HEK293T (cell line): ENCODE results near the gene ARMH4.

Experiments
- CTCF ChIA-PET: fragments of 350-600 bp; formaldehyde crosslinking; extraction: SDS; loops from one replicate; lab custom pipeline; 2021; ENCODE audit warnings: antibody characterized with exemption, inconsistent platforms; lab: Yijun Ruan, JAX
- POLR2A ChIA-PET: fragments of 350-600 bp; formaldehyde crosslinking; extraction: SDS; loops from one replicate; lab custom pipeline; 2020; ENCODE audit warnings: antibody characterized with exemption, inconsistent platforms; lab: Yijun Ruan, JAX
- DNase-seq: peaks from one replicate; pipeline ENCODE4 v3.0.0; 2012; ENCODE audit warnings: mixed read lengths; ENCODE audit errors: extremely low spot score
- ARNT ChIP-seq: fragments of 450-650 bp; IDR thresholded peaks from 2 replicates; pipeline ENCODE4 v1.6.1; 2017; ENCODE audit warnings: mild to moderate bottlenecking
- BHLHE40 ChIP-seq: fragments of 450-650 bp; IDR thresholded peaks from 2 replicates; pipeline ENCODE4 v1.6.1; 2016; ENCODE audit warnings: mild to moderate bottlenecking, moderate library complexity, borderline replicate concordance
- CTBP1 ChIP-seq: fragments of 450-650 bp; IDR thresholded peaks from 2 replicates; pipeline ENCODE4 v1.6.1; 2016; ENCODE audit warnings: borderline replicate concordance
- ELF4 ChIP-seq: fragments of 450-650 bp; IDR thresholded peaks from 2 replicates; pipeline ENCODE4 v1.6.1; 2017; ENCODE audit warnings: antibody characterized with exemption
- FOXA1 ChIP-seq: fragments of 450-650 bp; IDR thresholded peaks from 2 replicates; pipeline ENCODE4 v1.6.1; 2016; ENCODE audit warnings: mild to moderate bottlenecking
- FOXK2 ChIP-seq: fragments of 450-650 bp; IDR thresholded peaks from 2 replicates; pipeline ENCODE4 v1.6.1; 2016; ENCODE audit warnings: mild to moderate bottlenecking
- FOXM1 ChIP-seq: fragments of 450-650 bp; IDR thresholded peaks from 2 replicates; pipeline ENCODE4 v1.6.1; 2017; ENCODE audit warnings: mild to moderate bottlenecking, borderline replicate concordance
- HDGF ChIP-seq: fragments of 450-650 bp; IDR thresholded peaks from 2 replicates; pipeline ENCODE4 v1.6.1; 2017; ENCODE audit warnings: antibody characterized with exemption, borderline replicate concordance
- L3MBTL2 ChIP-seq: fragments of 450-650 bp; conservative IDR thresholded peaks from 2 replicates; pipeline ENCODE4 v1.6.1; 2016; ENCODE audit warnings: mild to moderate bottlenecking
- LEF1 ChIP-seq: fragments of 450-650 bp; IDR thresholded peaks from 2 replicates; pipeline ENCODE4 v1.6.1; 2017; ENCODE audit warnings: mild to moderate bottlenecking, borderline replicate concordance
- NFRKB ChIP-seq: fragments of 450-650 bp; IDR thresholded peaks from 2 replicates; pipeline ENCODE4 v1.6.1; 2016; ENCODE audit warnings: mild to moderate bottlenecking, moderate library complexity
- SP1 ChIP-seq: fragments of 450-650 bp; IDR thresholded peaks from 2 replicates; pipeline ENCODE4 v1.6.1; 2017
- SUZ12 ChIP-seq: fragments of 450-650 bp; IDR thresholded peaks from 2 replicates; pipeline ENCODE4 v1.6.1; 2016; ENCODE audit warnings: mild to moderate bottlenecking
- TARDBP ChIP-seq: fragments of 450-650 bp; IDR thresholded peaks from 2 replicates; pipeline ENCODE4 v1.6.1; 2016
- ZNF384 ChIP-seq: fragments of 450-650 bp; IDR thresholded peaks from 2 replicates; pipeline ENCODE4 v1.6.1; 2016
- TF ChIP-seq, protein P1 (sequence below): fragments of 450-650 bp; IDR thresholded peaks from 2 replicates; pipeline ENCODE4 v1.6.1; 2016

Gene ARMH4

DNA sequence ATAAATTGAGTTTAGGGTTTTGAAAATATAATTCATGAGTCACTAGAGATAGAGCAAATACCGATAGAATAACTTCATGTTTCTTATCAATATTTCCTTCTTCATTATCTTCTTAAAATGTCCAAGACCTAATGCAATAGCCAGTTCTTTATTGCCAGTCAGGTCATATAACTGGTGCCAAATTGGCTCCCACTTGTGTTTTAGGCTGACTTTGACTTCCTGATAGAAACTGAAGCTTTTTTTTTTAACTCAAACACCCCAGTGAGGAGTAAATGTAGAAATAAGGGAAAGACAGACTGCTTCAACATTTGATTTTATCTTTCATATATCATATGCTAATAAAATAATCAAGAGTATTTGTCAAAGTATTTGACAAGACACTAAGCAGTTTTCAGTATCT, 80.7 kb downstream of the ARMH4 start:
- ChIA-PET POLR2A (no interaction called here), CTCF (no interaction called here)
- TF ChIP-seq LEF1 (no peak), ARNT (no peak), CTBP1 (no peak), FOXM1 (no peak)
- TF ChIP-seq, protein P1, sequence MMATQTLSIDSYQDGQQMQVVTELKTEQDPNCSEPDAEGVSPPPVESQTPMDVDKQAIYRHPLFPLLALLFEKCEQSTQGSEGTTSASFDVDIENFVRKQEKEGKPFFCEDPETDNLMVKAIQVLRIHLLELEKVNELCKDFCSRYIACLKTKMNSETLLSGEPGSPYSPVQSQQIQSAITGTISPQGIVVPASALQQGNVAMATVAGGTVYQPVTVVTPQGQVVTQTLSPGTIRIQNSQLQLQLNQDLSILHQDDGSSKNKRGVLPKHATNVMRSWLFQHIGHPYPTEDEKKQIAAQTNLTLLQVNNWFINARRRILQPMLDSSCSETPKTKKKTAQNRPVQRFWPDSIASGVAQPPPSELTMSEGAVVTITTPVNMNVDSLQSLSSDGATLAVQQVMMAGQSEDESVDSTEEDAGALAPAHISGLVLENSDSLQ: no peak
- no peak for DNase-seq

DNA sequence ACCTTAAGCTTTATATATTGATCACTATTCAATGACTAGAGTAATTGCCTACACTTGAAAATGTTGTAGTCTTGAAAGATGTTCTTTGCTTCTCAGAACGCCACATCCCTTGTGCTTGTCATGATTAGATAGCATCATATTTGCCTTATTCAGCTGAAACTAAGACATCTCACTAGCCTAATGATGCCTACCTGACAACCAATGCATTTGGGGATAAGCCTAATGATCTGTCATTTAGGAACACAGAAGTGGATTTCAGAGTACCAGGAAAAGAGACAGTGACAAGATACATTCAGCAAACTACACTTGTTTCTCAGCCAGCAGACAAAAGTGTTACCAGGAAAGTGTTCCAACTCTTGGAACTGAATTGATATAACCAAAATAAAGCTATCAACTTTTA, 83.7 kb downstream of the ARMH4 start:
- DNase-seq: no peak
- CTCF ChIA-PET: no interaction called here
- POLR2A ChIA-PET: no interaction called here
- TF ChIP-seq SUZ12 (no peak), FOXK2 (no peak), FOXM1 (no peak), HDGF (no peak), TARDBP (no peak), ARNT (no peak), ZNF384 (no peak)
- TF ChIP-seq, protein P1: no peak

DNA sequence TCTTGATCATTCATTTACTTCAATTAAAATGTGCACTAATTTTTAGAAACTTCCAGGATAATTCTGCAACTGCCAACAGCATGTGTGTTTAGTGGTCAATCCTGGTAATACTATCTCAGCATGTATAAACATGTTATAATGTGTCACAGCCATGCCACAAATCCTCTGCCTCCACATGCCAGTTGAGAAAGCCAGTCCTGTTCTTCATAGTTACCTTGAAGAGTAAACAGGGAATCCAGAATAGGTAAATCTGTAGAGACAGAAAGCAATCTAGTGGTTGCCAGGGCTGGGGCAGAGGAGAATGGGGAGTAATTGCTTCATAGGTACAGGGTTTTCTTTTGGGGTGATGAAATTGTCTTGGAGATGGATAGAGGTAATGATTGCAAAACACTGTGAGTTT, 85.9 kb downstream of the ARMH4 start:
- ChIA-PET POLR2A (no interaction called here), CTCF (no interaction called here)
- no peak for TF ChIP-seq ELF4
- no peak for TF ChIP-seq CTBP1
- TF ChIP-seq SP1: no peak
- no peak for TF ChIP-seq LEF1
- no peak for DNase-seq

DNA sequence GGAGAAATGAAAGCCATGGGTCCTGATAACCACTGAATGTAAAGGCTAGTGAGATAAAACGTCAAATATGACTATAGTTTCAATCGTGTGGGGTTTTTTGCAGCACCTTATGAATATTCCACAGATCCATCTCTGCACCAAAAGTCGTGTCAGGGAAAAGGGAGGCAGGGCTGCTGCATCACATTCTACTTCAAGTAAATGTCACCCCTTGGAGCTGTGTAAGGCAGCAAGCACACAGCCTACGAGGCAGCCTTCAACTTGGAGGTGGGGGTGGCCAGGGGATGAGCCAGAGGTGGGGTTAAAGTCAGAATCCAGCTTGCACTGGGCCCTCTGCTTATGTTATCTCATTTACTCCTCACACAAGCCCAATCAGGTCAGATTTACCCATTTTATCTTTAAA, 90.4 kb downstream of the ARMH4 start:
- CTCF ChIA-PET: interaction anchor here (0.7 kb wide), 1 partner anchor 10 kb away, joined by 4 read pairs; no protein-coding TSS in a partner anchor
- POLR2A ChIA-PET: interaction anchor here (0.6 kb wide), 1 partner anchor 200 kb away, joined by 3 read pairs; no protein-coding TSS in a partner anchor
- DNase-seq: no peak
- no peak for TF ChIP-seq FOXA1

DNA sequence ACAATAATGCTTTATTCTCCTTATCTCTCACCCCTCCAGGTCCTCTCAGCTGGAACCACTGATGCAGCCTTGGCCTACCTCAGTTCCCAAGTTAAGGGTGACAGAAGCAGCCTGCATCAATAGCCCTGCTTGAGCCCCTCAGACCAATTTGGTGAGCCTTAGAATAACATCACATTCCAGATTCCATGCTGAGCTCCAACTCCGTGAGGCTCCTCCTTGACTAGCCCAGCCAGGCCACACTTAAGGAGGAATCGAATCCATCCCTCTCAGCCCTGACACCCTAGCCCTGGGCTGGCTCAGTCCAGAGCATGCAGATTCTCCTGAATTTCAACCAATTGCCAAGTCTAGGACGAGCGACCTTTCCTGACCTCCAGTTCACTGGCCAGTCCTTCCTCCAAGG, 91.1 kb downstream of the ARMH4 start:
- CTCF ChIA-PET: no interaction called here
- POLR2A ChIA-PET: interaction anchor here (0.6 kb wide), 1 partner anchor 199 kb away, joined by 3 read pairs; no protein-coding TSS in a partner anchor
- DNase-seq: no peak
- TF ChIP-seq FOXA1 (no peak), FOXM1 (no peak), SUZ12 (no peak), LEF1 (no peak), SP1 (no peak), FOXK2 (no peak), NFRKB (no peak), TARDBP (no peak), ZNF384 (no peak), ELF4 (no peak), CTBP1 (no peak), BHLHE40 (no peak), L3MBTL2 (no peak)
- TF ChIP-seq, protein P1: no peak

DNA sequence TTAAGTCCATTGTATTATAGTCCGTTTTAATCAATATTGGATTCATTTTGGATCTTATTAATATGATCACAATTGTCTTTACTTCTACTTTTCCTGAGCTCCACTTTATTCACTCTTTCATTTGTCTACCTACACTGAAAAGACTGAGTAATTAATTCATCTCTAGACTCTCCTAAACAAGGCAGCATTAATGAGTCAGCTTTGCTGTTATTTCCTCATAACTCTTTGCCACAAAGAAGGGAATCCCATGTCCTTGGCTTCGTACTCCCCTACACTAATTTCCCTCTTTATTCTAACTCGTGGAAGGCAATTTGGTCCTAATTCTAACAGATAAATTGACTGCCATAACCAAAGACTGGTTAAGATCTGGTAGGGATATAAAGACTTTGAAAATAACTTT, 91.9 kb downstream of the ARMH4 start:
- TF ChIP-seq SP1: no peak
- no peak for TF ChIP-seq ARNT
- TF ChIP-seq, protein P1: no peak
- no peak for TF ChIP-seq BHLHE40
- no peak for TF ChIP-seq ZNF384
- TF ChIP-seq FOXA1: no peak
- DNase-seq: no peak
- ChIA-PET POLR2A (no interaction called here), CTCF (no interaction called here)

DNA sequence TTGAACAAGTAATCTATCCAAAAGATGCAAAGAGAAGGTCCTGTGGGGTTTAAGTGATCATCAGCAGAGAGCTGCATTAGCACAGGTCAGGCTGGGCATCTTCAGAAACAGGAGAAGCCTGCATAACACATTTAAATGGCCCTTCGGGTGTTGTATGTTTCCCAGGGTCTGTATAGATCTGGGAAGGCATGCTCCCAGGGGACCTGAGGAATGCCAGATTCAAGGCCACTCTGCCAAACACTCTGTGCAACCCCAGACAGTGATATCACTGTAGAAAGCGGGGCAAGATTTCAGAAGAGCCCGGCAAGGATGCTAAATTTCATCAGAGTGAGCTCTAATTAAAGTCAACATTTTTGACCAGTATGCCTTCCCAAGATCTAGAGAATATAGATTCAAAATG, 92.9 kb downstream of the ARMH4 start:
- CTCF ChIA-PET: no interaction called here
- TF ChIP-seq L3MBTL2: no peak
- no peak for TF ChIP-seq BHLHE40
- no peak for TF ChIP-seq ZNF384
- TF ChIP-seq SP1: no peak
- POLR2A ChIA-PET: no interaction called here
- DNase-seq: no peak
